GM23338 (cell line): Measurements from ENCODE around the gene TMEM62. TPM values are rescaled to one million over a fixed set of nuclear protein-coding genes. Genes with fewer than 3 reads are reported as not detected.

Source experiments
- ATAC-seq: fragments of 200-7000 bp; cut with Tn5 transposase; 3 replicates; pipeline ENCODE4 v1.9.1; 2020
- DNase-seq: peaks from one replicate; pipeline ENCODE4 v3.0.0-alpha.2; 2015; ENCODE audit warnings: low spot score
- H2AFZ ChIP-seq: fragments of 200-600 bp; sonication (generic); 2 replicates; pipeline ENCODE4 v1.8.0; 2016; ENCODE audit warnings: antibody characterized with exemption, mild to moderate bottlenecking, moderate library complexity
- H3F3A ChIP-seq: fragments of 200-600 bp; sonication (generic); replicated peaks from 2 replicates; pipeline ENCODE4 v1.8.0; 2017; ENCODE audit warnings: antibody characterized with exemption, mixed run types, low read depth
- H3K27ac ChIP-seq: fragments of 200-600 bp; sonication (generic); 2 replicates; pipeline ENCODE4 v1.6.1; 2016; ENCODE audit warnings: low read depth
- H3K27me3 ChIP-seq: fragments of 200-600 bp; sonication (generic); 2 replicates; pipeline ENCODE4 v1.8.0; 2016; ENCODE audit warnings: mild to moderate bottlenecking, mixed run types, moderate library complexity; ENCODE audit not compliant: insufficient read depth
- H3K36me3 ChIP-seq: fragments of 200-600 bp; sonication (generic); 2 replicates; pipeline ENCODE4 v1.8.0; 2016; ENCODE audit warnings: mild to moderate bottlenecking; ENCODE audit not compliant: insufficient read depth
- H3K4me1 ChIP-seq: fragments of 200-600 bp; sonication (generic); 2 replicates; pipeline ENCODE4 v1.8.0; 2016; ENCODE audit warnings: mild to moderate bottlenecking, moderate library complexity; ENCODE audit not compliant: insufficient read depth
- H3K4me2 ChIP-seq: fragments of 200-600 bp; sonication (generic); 2 replicates; pipeline ENCODE4 v1.7.1; 2017; ENCODE audit warnings: mixed run types
- H3K4me3 ChIP-seq: fragments of 200-600 bp; sonication (generic); 2 replicates; pipeline ENCODE4 v1.6.1; 2016; ENCODE audit warnings: mixed run types
- H3K79me2 ChIP-seq: fragments of 200-600 bp; sonication (generic); replicated peaks from 2 replicates; pipeline ENCODE4 v1.8.0; 2017; ENCODE audit warnings: mild to moderate bottlenecking; ENCODE audit not compliant: insufficient read depth
- H3K9me2 ChIP-seq: fragments of 200-600 bp; sonication (generic); 2 replicates; pipeline ENCODE4 v1.8.0; 2017; ENCODE audit not compliant: insufficient read depth
- H4K20me1 ChIP-seq: fragments of 200-600 bp; sonication (generic); replicated peaks from 2 replicates; pipeline ENCODE4 v1.8.0; 2017; ENCODE audit warnings: mild to moderate bottlenecking; ENCODE audit not compliant: insufficient read depth
- H3K27ac Mint-ChIP-seq: 2 replicates; pipeline ENCODE4 v1.8.0; 2020; ENCODE audit warnings: inconsistent platforms, mild to moderate bottlenecking, moderate library complexity, mixed read lengths
- H3K27me3 Mint-ChIP-seq: 3 replicates; pipeline ENCODE4 v1.8.0; 2022; ENCODE audit warnings: low read depth, mild to moderate bottlenecking, moderate library complexity, mixed read lengths, inconsistent platforms; ENCODE audit not compliant: insufficient read depth, poor library complexity
- H3K36me3 Mint-ChIP-seq: 3 replicates; pipeline ENCODE4 v1.8.0; 2021; ENCODE audit warnings: low read depth, mild to moderate bottlenecking, inconsistent platforms, moderate library complexity, mixed read lengths
- H3K4me1 Mint-ChIP-seq: 3 replicates; pipeline ENCODE4 v1.8.0; 2020; ENCODE audit warnings: mild to moderate bottlenecking, inconsistent platforms, mixed read lengths
- H3K4me3 Mint-ChIP-seq: 3 replicates; pipeline ENCODE4 v1.8.0; 2021; ENCODE audit warnings: moderate library complexity, mild to moderate bottlenecking, inconsistent platforms, mixed read lengths
- H3K9me3 Mint-ChIP-seq: 3 replicates; pipeline ENCODE4 v1.8.0; 2020; ENCODE audit warnings: moderate library complexity, mild to moderate bottlenecking, inconsistent platforms, mixed read lengths
- CREB1 ChIP-seq: fragments of 250-450 bp; sonication (Bioruptor Pico); IDR thresholded peaks from 2 replicates; pipeline ENCODE4 v1.5.0; 2020; ENCODE audit warnings: low read depth, mild to moderate bottlenecking, moderate library complexity
- ETS1 ChIP-seq: IDR thresholded peaks from 2 replicates; pipeline ENCODE4 v1.6.1; 2016; ENCODE audit warnings: antibody characterized with exemption
- EZH2phosphoT487 ChIP-seq: fragments of 200-600 bp; sonication (generic); IDR thresholded peaks from one replicate; pipeline ENCODE4 v1.8.1; 2018; ENCODE audit warnings: antibody characterized with exemption; ENCODE audit not compliant: unreplicated experiment
- NANOG ChIP-seq: IDR thresholded peaks from 2 replicates; pipeline ENCODE4 v1.6.1; 2016; ENCODE audit warnings: antibody characterized with exemption, borderline replicate concordance
- STAT1 ChIP-seq: IDR thresholded peaks from one replicate; pipeline ENCODE4 v1.6.1; 2016; ENCODE audit warnings: antibody characterized with exemption; ENCODE audit not compliant: unreplicated experiment
- ZNF462 ChIP-seq: fragments of 250-450 bp; sonication (Bioruptor Pico); IDR thresholded peaks from 2 replicates; pipeline ENCODE4 v1.5.0; 2020; ENCODE audit warnings: mild to moderate bottlenecking, moderate library complexity
- polyA plus RNA-seq: library from polyadenylated mRNA; unstranded; fragments of >200 nt; fragmentation: Nextera tagmentation; extraction: Ambion mirVana; gene quantifications from 2 replicates; pipeline ENCODE4 v1.2.1, GENCODE V29; 2016
- total RNA-seq: library from RNA; depleted of rRNA; stranded (reverse); fragments of >200 nt; shearing (Covaris generic); gene quantifications from 2 replicates; pipeline ENCODE4 v1.2.3, GENCODE V29; 2014
- TF ChIP-seq, protein P1 (sequence below), 2 experiments: fragments of 200-600 bp in 1 of 2; sonication (generic) in 1 of 2; conservative IDR thresholded peaks; 2 replicates each; pipeline versions ENCODE4 v1.5.1 to v1.6.1; 2016 to 2017; ENCODE audit warnings: antibody characterized with exemption in 2 of 2, low read depth in 2 of 2, mild to moderate bottlenecking in 2 of 2, moderate library complexity in 1 of 2

The TMEM62 gene
- total and polyA plus RNA-seq, 2 experiments from 2014 or later = 3.4 to 14.3 TPM

DNA sequence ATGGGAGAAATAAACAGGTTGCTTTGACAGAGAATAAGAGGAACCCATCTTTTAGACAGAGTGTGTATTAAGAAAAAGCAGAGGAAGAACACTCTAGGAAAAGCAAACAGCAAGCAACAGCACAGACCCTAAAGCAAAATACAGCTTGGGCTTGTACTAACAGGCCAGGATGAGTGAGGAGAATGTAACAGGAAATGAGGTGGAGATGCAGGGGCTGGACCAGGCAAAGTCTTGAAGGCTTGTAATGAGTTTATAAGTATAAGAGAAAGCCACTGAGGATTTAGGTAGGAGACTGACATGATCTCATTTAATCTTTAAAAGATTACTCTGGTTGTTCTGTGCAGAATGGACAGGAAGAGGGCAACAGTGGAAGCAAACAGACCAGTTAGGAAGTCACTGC, 32.4 kb upstream of the TMEM62 start (continued):
- no peak for TF ChIP-seq ZNF462 (CRISPR knock-in tag)

- peaks cover 4% of the 10 kb centered on the region; the same call in 1 of the 3 replicates for H3K4me1 Mint-ChIP-seq
- no peak overlapping the region for H3K27ac ChIP-seq
- no peak overlapping the region for H3K4me3 ChIP-seq
- peaks cover 5% of the 10 kb centered on the region for H3K4me1 ChIP-seq
- no peak overlapping the region for H3K4me3 Mint-ChIP-seq
- no peaks in the 10 kb centered on the region for H3K9me2 ChIP-seq
- H4K20me1 ChIP-seq = no peaks in the 10 kb centered on the region; the same call in none of the 2 replicates
- peaks cover 6% of the 10 kb centered on the region for H3K27me3 Mint-ChIP-seq
- no peaks in the 10 kb centered on the region for H3K9me3 Mint-ChIP-seq
- ATAC-seq (no peak), DNase-seq (no peak)
- H3K4me2 ChIP-seq = no peak overlapping the region
- H3K79me2 ChIP-seq = peaks cover 82% of the 10 kb centered on the region
- no peak overlapping the region for H2AFZ ChIP-seq
- H3K27me3 ChIP-seq = no peaks in the 10 kb centered on the region
- peaks cover 21% of the 10 kb centered on the region for H3K36me3 Mint-ChIP-seq
- no peaks in the 10 kb centered on the region for H3F3A ChIP-seq
- H3K36me3 ChIP-seq = no peaks in the 10 kb centered on the region
- no peak overlapping the region for H3K27ac Mint-ChIP-seq
- no peak for TF ChIP-seq CREB1 (CRISPR knock-in tag)
- TF ChIP-seq ETS1 = no peak
- TF ChIP-seq, protein P1, sequence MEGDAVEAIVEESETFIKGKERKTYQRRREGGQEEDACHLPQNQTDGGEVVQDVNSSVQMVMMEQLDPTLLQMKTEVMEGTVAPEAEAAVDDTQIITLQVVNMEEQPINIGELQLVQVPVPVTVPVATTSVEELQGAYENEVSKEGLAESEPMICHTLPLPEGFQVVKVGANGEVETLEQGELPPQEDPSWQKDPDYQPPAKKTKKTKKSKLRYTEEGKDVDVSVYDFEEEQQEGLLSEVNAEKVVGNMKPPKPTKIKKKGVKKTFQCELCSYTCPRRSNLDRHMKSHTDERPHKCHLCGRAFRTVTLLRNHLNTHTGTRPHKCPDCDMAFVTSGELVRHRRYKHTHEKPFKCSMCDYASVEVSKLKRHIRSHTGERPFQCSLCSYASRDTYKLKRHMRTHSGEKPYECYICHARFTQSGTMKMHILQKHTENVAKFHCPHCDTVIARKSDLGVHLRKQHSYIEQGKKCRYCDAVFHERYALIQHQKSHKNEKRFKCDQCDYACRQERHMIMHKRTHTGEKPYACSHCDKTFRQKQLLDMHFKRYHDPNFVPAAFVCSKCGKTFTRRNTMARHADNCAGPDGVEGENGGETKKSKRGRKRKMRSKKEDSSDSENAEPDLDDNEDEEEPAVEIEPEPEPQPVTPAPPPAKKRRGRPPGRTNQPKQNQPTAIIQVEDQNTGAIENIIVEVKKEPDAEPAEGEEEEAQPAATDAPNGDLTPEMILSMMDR (conservative IDR thresholded peaks at IDR 0.05; ENCODE audit: low read depth in 2 of 2) = no peak
- no peak for TF ChIP-seq EZH2phosphoT487
- TF ChIP-seq STAT1 = no peak
- no peak for TF ChIP-seq ZNF462 (CRISPR knock-in tag)
- TF ChIP-seq NANOG = no peak
These were observed 31.2 kb upstream of the TMEM62 start for GRCh38 chr15:43102187-43102586.
